ENCODE measurements around the gene YAF2.

Gene YAF2

GRCh38 chr12:42282294-42282693 is 44.2 kb upstream of the YAF2 start:
- POLR2A ChIA-PET: no interaction called here
- DNase-seq (ENCODE audit: extremely low spot score): no peak
- TF ChIP-seq CTCF (IDR thresholded peaks at IDR 0.05; ENCODE audit: control extremely low read depth, extremely low read depth, low read depth, missing control alignments): no peak
- CTCF ChIA-PET: interaction anchor here (1.0 to 2.3 kb wide), 4 partner anchors 9 to 137 kb away, joined by 3 to 9 read pairs (median 5); partner anchors contain the start of gene GXYLT1

GRCh38 chr12:42281844-42282243 is 43.8 kb upstream of the YAF2 start:
- ChIA-PET POLR2A (no interaction called here), CTCF (interaction anchor here (1.0 to 2.3 kb wide), 4 partner anchors 9 to 137 kb away, joined by 3 to 9 read pairs (median 5); partner anchors contain the start of gene GXYLT1)
- no peak for TF ChIP-seq CTCF (IDR thresholded peaks at IDR 0.05; ENCODE audit: control extremely low read depth, extremely low read depth, low read depth, missing control alignments)
- no peak for DNase-seq (ENCODE audit: extremely low spot score)

- POLR2A ChIA-PET: no interaction called here
- DNase-seq (ENCODE audit: extremely low spot score): no peak
- CTCF ChIA-PET: interaction anchor here (1.4 to 2.3 kb wide), 3 partner anchors 9 to 17 kb away, joined by 4 to 9 read pairs (median 6); no protein-coding TSS in a partner anchor
- TF ChIP-seq CTCF (IDR thresholded peaks at IDR 0.05; ENCODE audit: control extremely low read depth, extremely low read depth, low read depth, missing control alignments): no peak
Measured at GRCh38 chr12:42281278-42281677, 43.2 kb upstream of the YAF2 start.

- ChIA-PET POLR2A (no interaction called here), CTCF (interaction anchor here (1.4 to 1.6 kb wide), 2 partner anchors 15 to 94 kb away, joined by 3 read pairs; no protein-coding TSS in a partner anchor)
- no peak for DNase-seq (ENCODE audit: extremely low spot score)
- TF ChIP-seq CTCF (IDR thresholded peaks at IDR 0.05; ENCODE audit: control extremely low read depth, extremely low read depth, low read depth, missing control alignments): no peak
Measured at GRCh38 chr12:42278128-42278510, 40.1 kb upstream of the YAF2 start.

- DNase-seq (ENCODE audit: extremely low spot score): no peak
- ChIA-PET POLR2A (no interaction called here), CTCF (interaction anchor here (1.4 to 1.6 kb wide), 2 partner anchors 14 to 94 kb away, joined by 3 read pairs; no protein-coding TSS in a partner anchor)
- no peak for TF ChIP-seq CTCF (IDR thresholded peaks at IDR 0.05; ENCODE audit: control extremely low read depth, extremely low read depth, low read depth, missing control alignments)
Measured at GRCh38 chr12:42277396-42278127, 39.5 kb upstream of the YAF2 start.

- no peak for TF ChIP-seq CTCF (IDR thresholded peaks at IDR 0.05; ENCODE audit: control extremely low read depth, extremely low read depth, low read depth, missing control alignments)
- POLR2A ChIA-PET: no interaction called here
- DNase-seq (ENCODE audit: extremely low spot score): no peak
- CTCF ChIA-PET: no interaction called here
Measured at GRCh38 chr12:42275499-42275898, 37.5 kb upstream of the YAF2 start.
